ENCODE results near the gene CLVS2.

DNA sequence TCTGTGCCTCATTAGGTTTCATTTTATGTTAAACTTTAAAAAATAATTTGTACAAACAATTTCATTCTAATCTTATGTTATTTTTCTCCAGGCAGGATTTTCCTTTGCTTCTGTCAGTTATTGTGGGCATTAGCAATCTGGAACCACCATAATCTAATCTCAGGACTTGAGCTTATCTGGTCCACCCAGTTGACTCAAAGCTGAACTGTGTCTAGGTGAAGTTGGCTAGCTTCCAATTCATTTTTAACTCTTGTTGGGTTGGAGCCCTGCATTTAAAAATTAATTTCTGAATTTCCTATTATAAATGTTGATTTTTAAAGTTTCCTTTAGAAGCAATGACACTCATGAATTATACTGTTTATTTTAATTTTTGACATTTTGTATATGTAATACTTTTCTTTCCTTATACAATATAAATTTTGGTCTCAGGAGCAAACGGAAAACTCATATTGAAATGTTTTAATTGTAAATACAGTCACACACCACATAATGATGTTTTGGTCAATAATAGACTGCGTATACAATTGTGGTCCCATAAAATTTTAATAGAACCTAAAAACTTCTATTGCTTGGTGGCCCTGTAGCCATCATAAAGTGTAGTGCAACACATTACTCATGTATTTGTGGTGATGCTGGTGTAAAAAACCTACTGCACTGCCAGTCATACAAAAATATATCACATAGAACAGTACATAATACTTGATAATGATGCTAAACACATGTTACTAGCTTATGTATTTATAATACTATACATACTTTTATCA is 121.3 kb downstream of the CLVS2 start:
- TF ChIP-seq POLR2A (IDR thresholded peaks at IDR 0.05): no peak
- TF ChIP-seq CTCF (IDR thresholded peaks at IDR 0.05): no peak

All from Peyer's patch (tissue), 4 donors.